ENCODE measurements around the gene FHIT. TPM values are rescaled to one million over a fixed set of nuclear protein-coding genes. Genes with fewer than 3 reads are reported as not detected.

Gene FHIT
- total RNA-seq, 2 experiments from 2014 or later = 86.0 to 90.6 TPM

- POLR2A ChIA-PET = interaction anchor here (0.7 kb wide), 1 partner anchor 19 kb away, joined by 3 read pairs; no protein-coding TSS in a partner anchor
- TF ChIP-seq, protein P1, sequence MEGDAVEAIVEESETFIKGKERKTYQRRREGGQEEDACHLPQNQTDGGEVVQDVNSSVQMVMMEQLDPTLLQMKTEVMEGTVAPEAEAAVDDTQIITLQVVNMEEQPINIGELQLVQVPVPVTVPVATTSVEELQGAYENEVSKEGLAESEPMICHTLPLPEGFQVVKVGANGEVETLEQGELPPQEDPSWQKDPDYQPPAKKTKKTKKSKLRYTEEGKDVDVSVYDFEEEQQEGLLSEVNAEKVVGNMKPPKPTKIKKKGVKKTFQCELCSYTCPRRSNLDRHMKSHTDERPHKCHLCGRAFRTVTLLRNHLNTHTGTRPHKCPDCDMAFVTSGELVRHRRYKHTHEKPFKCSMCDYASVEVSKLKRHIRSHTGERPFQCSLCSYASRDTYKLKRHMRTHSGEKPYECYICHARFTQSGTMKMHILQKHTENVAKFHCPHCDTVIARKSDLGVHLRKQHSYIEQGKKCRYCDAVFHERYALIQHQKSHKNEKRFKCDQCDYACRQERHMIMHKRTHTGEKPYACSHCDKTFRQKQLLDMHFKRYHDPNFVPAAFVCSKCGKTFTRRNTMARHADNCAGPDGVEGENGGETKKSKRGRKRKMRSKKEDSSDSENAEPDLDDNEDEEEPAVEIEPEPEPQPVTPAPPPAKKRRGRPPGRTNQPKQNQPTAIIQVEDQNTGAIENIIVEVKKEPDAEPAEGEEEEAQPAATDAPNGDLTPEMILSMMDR (IDR thresholded peaks at IDR 0.05) = no peak
- no peaks in the 10 kb centered on the region for H3K27me3 Mint-ChIP-seq
- Histone ChIP-seq H3K9me3 (ENCODE audit: control insufficient read depth in 1 of 2, insufficient read depth in 1 of 2, low read length in 2 of 2) (peaks cover 0 to 6% of the 10 kb centered on the region in 2 experiments), H3K4me1 (ENCODE audit: insufficient read depth, low read length) (peaks cover 13% of the 10 kb centered on the region), H3K4me3 (ENCODE audit: low read length) (peak overlapping the region; percentile 54), H3K27ac (ENCODE audit: low read depth in 1 of 2, low read length in 2 of 2) (peak overlapping the region; percentile 6 to 61), H3K27me3 (ENCODE audit: control insufficient read depth in 1 of 2, insufficient read depth in 2 of 2, low read length in 2 of 2) (no peaks in the 10 kb centered on the region), H3K36me3 (ENCODE audit: insufficient read depth, low read length) (no peaks in the 10 kb centered on the region)
- CTCF ChIA-PET = interaction anchor here (0.6 kb wide), 1 partner anchor 223 kb away, joined by 4 read pairs; no protein-coding TSS in a partner anchor
- ATAC-seq (ENCODE audit: poor library complexity) (peak; percentile 43), DNase-seq (peak in 3 of 14 experiments; percentile 46 to 66 (median 47))
- peaks cover 42% of the 10 kb centered on the region for H3K36me3 Mint-ChIP-seq (ENCODE audit: low read depth)
- intact Hi-C loops (cut with DNase I, micrococcal nuclease) = loop anchor here in 1 of 2 experiments (2.0 to 5.0 kb wide), 4 partner anchors 17 to 144 kb away; no protein-coding TSS in a partner anchor
- peak overlapping the region; percentile 88 for H3K27ac Mint-ChIP-seq
- H3K4me1 Mint-ChIP-seq (ENCODE audit: low read depth) = peaks cover 54% of the 10 kb centered on the region
- H3K4me3 Mint-ChIP-seq = peak overlapping the region; percentile 87
- no peaks in the 10 kb centered on the region for H3K9me3 Mint-ChIP-seq
These were observed 1169.7 kb downstream of the FHIT start for GRCh38 chr3:60081381-60082095.

GRCh38 chr3:60080648-60081047 is 1170.6 kb downstream of the FHIT start:
- ChIA-PET POLR2A (interaction anchor here (1.0 to 2.9 kb wide), 6 partner anchors 15 to 70 kb away, joined by 3 to 57 read pairs (median 14); no protein-coding TSS in a partner anchor), CTCF (no interaction called here)
- peak overlapping the region; percentile 88 for H3K27ac Mint-ChIP-seq

GRCh38 chr3:60079076-60079475 is 1172.2 kb downstream of the FHIT start:
- H3K27ac Mint-ChIP-seq = peak overlapping the region; percentile 88
- intact Hi-C loops (cut with DNase I, micrococcal nuclease) = loop anchor here in 1 of 2 experiments (5.0 kb wide), 1 partner anchor 502 kb away; no protein-coding TSS in a partner anchor
- Histone ChIP-seq H3K27me3 (ENCODE audit: control insufficient read depth in 1 of 2, insufficient read depth in 2 of 2, low read length in 2 of 2) (no peaks in the 10 kb centered on the region), H3K36me3 (ENCODE audit: insufficient read depth, low read length) (no peaks in the 10 kb centered on the region), H3K4me3 (ENCODE audit: low read length) (peak overlapping the region; percentile 54), H3K27ac (ENCODE audit: low read depth in 1 of 2, low read length in 2 of 2) (peak overlapping the region; percentile 31 to 54), H3K9me3 (ENCODE audit: control insufficient read depth in 1 of 2, insufficient read depth in 1 of 2, low read length in 2 of 2) (no peaks in the 10 kb centered on the region), H3K4me1 (ENCODE audit: insufficient read depth, low read length) (peaks cover 12% of the 10 kb centered on the region)
- POLR2A ChIA-PET = interaction anchor here (0.6 to 2.9 kb wide), 24 partner anchors 11 to 222 kb away, joined by 3 to 57 read pairs (median 4); no protein-coding TSS in a partner anchor
- H3K27me3 Mint-ChIP-seq = no peaks in the 10 kb centered on the region
- peaks cover 72% of the 10 kb centered on the region for H3K4me1 Mint-ChIP-seq (ENCODE audit: low read depth)
- TF ChIP-seq, protein P1 (IDR thresholded peaks at IDR 0.05) = no peak
- CTCF ChIA-PET = interaction anchor here (0.8 to 2.1 kb wide), 9 partner anchors 9 to 97 kb away, joined by 3 to 12 read pairs (median 3); no protein-coding TSS in a partner anchor
- H3K36me3 Mint-ChIP-seq (ENCODE audit: low read depth) = peaks cover 23% of the 10 kb centered on the region
- DNase-seq = peak; percentile 15 to 72 (median 38)
- peak overlapping the region; percentile 88 for H3K4me3 Mint-ChIP-seq
- peak; percentile 70 for ATAC-seq (ENCODE audit: poor library complexity)
- no peaks in the 10 kb centered on the region for H3K9me3 Mint-ChIP-seq

More at GRCh38 chr3:60080648-60081047, 1170.6 kb downstream of the FHIT start:
- Mint-ChIP-seq H3K4me1 (ENCODE audit: low read depth) (peaks cover 63% of the 10 kb centered on the region), H3K9me3 (no peaks in the 10 kb centered on the region), H3K4me3 (peak overlapping the region; percentile 88), H3K36me3 (ENCODE audit: low read depth) (peaks cover 34% of the 10 kb centered on the region), H3K27me3 (no peaks in the 10 kb centered on the region)
- H3K27ac ChIP-seq (ENCODE audit: low read depth in 1 of 2, low read length in 2 of 2) = peak overlapping the region; percentile 6 to 61
- H3K4me3 ChIP-seq (ENCODE audit: low read length) = peak overlapping the region; percentile 54
- ATAC-seq (ENCODE audit: poor library complexity) (peak; percentile 58), DNase-seq (peak in 3 of 14 experiments; percentile 29 to 44 (median 34))
- no peaks in the 10 kb centered on the region for H3K36me3 ChIP-seq (ENCODE audit: insufficient read depth, low read length)
- H3K4me1 ChIP-seq (ENCODE audit: insufficient read depth, low read length) = peaks cover 12% of the 10 kb centered on the region
- TF ChIP-seq, protein P1 (IDR thresholded peaks at IDR 0.05) = no peak
- no peaks in the 10 kb centered on the region for H3K9me3 ChIP-seq (ENCODE audit: control insufficient read depth in 1 of 2, insufficient read depth in 1 of 2, low read length in 2 of 2)
- no peaks in the 10 kb centered on the region for H3K27me3 ChIP-seq (ENCODE audit: control insufficient read depth in 1 of 2, insufficient read depth in 2 of 2, low read length in 2 of 2)
- intact Hi-C loops (cut with DNase I, micrococcal nuclease) = loop anchor here in 1 of 2 experiments (2.0 to 5.0 kb wide), 4 partner anchors 16 to 143 kb away; no protein-coding TSS in a partner anchor

All from CD4-positive, alpha-beta T cell (primary cell).